NCI-H1105 (cell line): ENCODE measurements around the gene ZNRF2.

Experiments used
- DNase-seq: peaks from one replicate; lab custom pipeline; 2025; lab: John Stamatoyannopoulos, UW

Gene ZNRF2

GRCh38 chr7:30284298-30285066, at the start of gene ZNRF2:
ZNRF2 (plus strand) TSS chr7:30284597; CDS start chr7:30285358, 761 bp downstream.
- peak; percentile 99 for DNase-seq

GRCh38 chr7:30237271-30237695, 47.1 kb upstream of the ZNRF2 start:
- DNase-seq: peak; percentile 51

GRCh38 chr7:30238721-30239441, 45.5 kb upstream of the ZNRF2 start:
- peak; percentile 78 for DNase-seq

- no peak for DNase-seq
Measured at GRCh38 chr7:30240106-30240800, 44.1 kb upstream of the ZNRF2 start.

GRCh38 chr7:30241767-30242166, 42.6 kb upstream of the ZNRF2 start:
- DNase-seq: no peak

GRCh38 chr7:30244340-30244739, 40.1 kb upstream of the ZNRF2 start:
- DNase-seq: no peak

- no peak for DNase-seq
Measured at GRCh38 chr7:30245913-30246312, 38.5 kb upstream of the ZNRF2 start.

- DNase-seq: no peak
Measured at GRCh38 chr7:30246392-30246791, 38.0 kb upstream of the ZNRF2 start.

- peak; percentile 61 for DNase-seq
Measured at GRCh38 chr7:30247541-30248401, 36.6 kb upstream of the ZNRF2 start.

GRCh38 chr7:30249316-30249715, 35.1 kb upstream of the ZNRF2 start:
- DNase-seq: no peak

GRCh38 chr7:30249986-30250774, 34.2 kb upstream of the ZNRF2 start:
- no peak for DNase-seq

GRCh38 chr7:30251708-30252329, 32.6 kb upstream of the ZNRF2 start:
- DNase-seq: no peak

GRCh38 chr7:30252885-30253795, 31.3 kb upstream of the ZNRF2 start:
- peak; percentile 26 for DNase-seq

GRCh38 chr7:30253796-30254165, 30.6 kb upstream of the ZNRF2 start:
- DNase-seq: no peak

- no peak for DNase-seq
Measured at GRCh38 chr7:30254248-30254647, 30.1 kb upstream of the ZNRF2 start.

- no peak for DNase-seq
Measured at GRCh38 chr7:30254717-30255063, 29.7 kb upstream of the ZNRF2 start.

GRCh38 chr7:30255064-30255769, 29.2 kb upstream of the ZNRF2 start:
- no peak for DNase-seq

GRCh38 chr7:30256349-30256858, 28.0 kb upstream of the ZNRF2 start:
- DNase-seq: no peak
